PC-9 (cell line): Measurements from ENCODE around the gene LARGE1.

Experiments
- CTCF ChIP-seq: fragments of 200-600 bp; sonication (generic); conservative IDR thresholded peaks from 2 replicates; pipeline ENCODE4 v1.6.1; 2017; ENCODE audit warnings: mixed run types, antibody characterized with exemption, mild to moderate bottlenecking, moderate library complexity
- EZH2 ChIP-seq: fragments of 200-600 bp; sonication (generic); IDR thresholded peaks from 2 replicates; pipeline ENCODE4 v1.8.0; 2017; ENCODE audit warnings: antibody characterized with exemption, low read depth

GRCh38 chr22:33757802-33758483, 162.3 kb downstream of the LARGE1 start:
- no peak for TF ChIP-seq CTCF
- TF ChIP-seq EZH2 = no peak
